Gastroesophageal sphincter (tissue), 4 donors: ENCODE measurements around the gene POMT1. TPM values are rescaled to one million over a fixed set of nuclear protein-coding genes. Genes with fewer than 3 reads are reported as not detected.

Experiments used
- ATAC-seq: fragments of 150-250 bp; one replicate; pipeline ENCODE4 v1.9.1; 2016; ENCODE audit warnings: mild to moderate bottlenecking, moderate library complexity
- H3K27ac ChIP-seq, 4 donors: fragments of 200-600 bp; sonication (generic) in 3 of 4; 1 replicate in 3 of 4; 2 replicates in 1 of 4; pipeline ENCODE4 v1.5.1; 2016 to 2019
- H3K27me3 ChIP-seq: fragments of 200-600 bp; sonication (generic); one replicate; pipeline ENCODE4 v1.5.1; 2019
- H3K36me3 ChIP-seq, 2 donors: fragments of 200-600 bp; sonication (generic); one replicate each; pipeline ENCODE4 v1.5.1; 2019; ENCODE audit warnings: control low read depth in 1 of 2
- H3K4me1 ChIP-seq, 3 donors: fragments of 200-600 bp; sonication (generic); 1 replicate in 2 of 3; 2 replicates in 1 of 3; pipeline ENCODE4 v1.5.1; 2016 to 2019; ENCODE audit warnings: control low read depth in 2 of 3
- H3K4me3 ChIP-seq, 2 donors: fragments of 200-600 bp; sonication (generic); one replicate each; pipeline ENCODE4 v1.5.1; 2019; ENCODE audit warnings: mild to moderate bottlenecking in 1 of 2, moderate library complexity in 1 of 2
- H3K9me3 ChIP-seq, 3 donors: fragments of 200-600 bp; sonication (generic); one replicate each; pipeline ENCODE4 v1.5.1; 2017 to 2019; ENCODE audit warnings: control low read depth in 2 of 3
- EP300 ChIP-seq: sonication (generic); formaldehyde crosslinking; IDR thresholded peaks from one replicate; pipeline ENCODE4 v1.6.1; 2017; ENCODE audit warnings: antibody characterized with exemption, mild to moderate bottlenecking
- POLR2A ChIP-seq, 2 donors: fragments of 450-650 bp; IDR thresholded peaks; one replicate each; pipeline ENCODE4 v1.6.1; 2017; ENCODE audit warnings: antibody characterized with exemption in 2 of 2, mild to moderate bottlenecking in 2 of 2, moderate library complexity in 1 of 2
- POLR2AphosphoS5 ChIP-seq: sonication (generic); formaldehyde crosslinking; IDR thresholded peaks from one replicate; pipeline ENCODE4 v1.6.1; 2017; ENCODE audit warnings: antibody characterized with exemption
- WGBS, 2 donors: methylation state at CpG; one replicate each; pipeline ENCODE4 v1.1.5; 2018; ENCODE audit warnings: low coverage in 1 of 2; 5-methylcytosine and 5-hydroxymethylcytosine counted together
- total RNA-seq, 4 donors: library from RNA; depleted of rRNA; stranded (reverse); fragments of >200 nt; gene quantifications; one replicate each; pipeline ENCODE4 v1.1.0, GENCODE V29; 2016
- TF ChIP-seq, protein P1 (sequence below), 4 experiments: fragments of 200-600 bp in 2 of 4; fragments of 450-650 bp in 2 of 4; sonication (generic) in 1 of 4; IDR thresholded peaks; one replicate each; pipeline ENCODE4 v1.5.1; 2017 to 2019; ENCODE audit warnings: antibody characterized with exemption in 4 of 4, mild to moderate bottlenecking in 2 of 4, moderate library complexity in 2 of 4

The POMT1 gene
- total RNA-seq, 4 donors from 2014 or later, result 19.9 to 39.7 (median 26.6) TPM

DNA sequence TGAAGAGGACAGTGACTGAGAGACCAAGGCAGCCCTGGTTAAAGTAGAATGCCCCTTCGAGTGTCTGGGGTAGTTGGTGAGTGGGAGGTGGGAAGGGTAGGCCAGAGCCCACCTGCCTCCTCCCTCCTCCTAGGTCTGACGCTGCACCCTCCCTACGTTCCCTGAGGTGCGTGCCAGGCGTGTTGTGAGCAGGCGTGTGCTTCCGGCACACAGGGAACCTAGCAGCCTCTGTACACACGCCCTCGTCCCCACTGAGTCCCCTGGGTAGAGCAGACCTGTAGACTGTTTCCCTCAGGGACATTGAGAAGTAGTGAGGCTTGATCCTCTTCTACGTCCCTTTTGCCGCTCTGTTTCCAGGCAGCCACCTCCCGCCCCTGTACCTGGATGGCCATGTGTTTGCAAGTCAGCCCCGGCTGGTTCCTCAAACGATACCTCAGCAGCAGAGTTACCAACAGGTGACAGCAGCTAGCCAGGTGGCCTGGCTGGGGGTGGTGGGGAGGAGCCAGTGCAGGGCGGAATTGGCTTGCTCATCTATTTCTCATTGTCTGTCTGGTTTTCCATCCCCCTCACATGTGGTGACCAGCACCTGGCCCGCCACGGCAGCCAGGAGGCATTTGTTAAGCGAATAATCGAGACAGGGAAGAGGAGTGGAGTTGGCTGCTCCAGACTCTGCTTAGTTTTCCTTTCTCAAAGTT is 16.8 kb upstream of the POMT1 start:
- Histone ChIP-seq H3K36me3 (peaks cover 0 to 97% of the 10 kb centered on the region in 2 donors), H3K27me3 (no peaks in the 10 kb centered on the region), H3K27ac (peak overlapping the region; percentile 6 to 89 (median 84)), H3K4me3 (no peak overlapping the region), H3K4me1 (peaks cover 4 to 65% (median 15%) of the 10 kb centered on the region in 3 donors), H3K9me3 (no peaks in the 10 kb centered on the region)
- 83 to 88% methylated on average over 3 to 6 of the region's 19 CpGs for WGBS, 2 donors
- no peak for TF ChIP-seq EP300
- no peak for TF ChIP-seq POLR2A (IDR thresholded peaks at IDR 0.05)
- TF ChIP-seq, protein P1, sequence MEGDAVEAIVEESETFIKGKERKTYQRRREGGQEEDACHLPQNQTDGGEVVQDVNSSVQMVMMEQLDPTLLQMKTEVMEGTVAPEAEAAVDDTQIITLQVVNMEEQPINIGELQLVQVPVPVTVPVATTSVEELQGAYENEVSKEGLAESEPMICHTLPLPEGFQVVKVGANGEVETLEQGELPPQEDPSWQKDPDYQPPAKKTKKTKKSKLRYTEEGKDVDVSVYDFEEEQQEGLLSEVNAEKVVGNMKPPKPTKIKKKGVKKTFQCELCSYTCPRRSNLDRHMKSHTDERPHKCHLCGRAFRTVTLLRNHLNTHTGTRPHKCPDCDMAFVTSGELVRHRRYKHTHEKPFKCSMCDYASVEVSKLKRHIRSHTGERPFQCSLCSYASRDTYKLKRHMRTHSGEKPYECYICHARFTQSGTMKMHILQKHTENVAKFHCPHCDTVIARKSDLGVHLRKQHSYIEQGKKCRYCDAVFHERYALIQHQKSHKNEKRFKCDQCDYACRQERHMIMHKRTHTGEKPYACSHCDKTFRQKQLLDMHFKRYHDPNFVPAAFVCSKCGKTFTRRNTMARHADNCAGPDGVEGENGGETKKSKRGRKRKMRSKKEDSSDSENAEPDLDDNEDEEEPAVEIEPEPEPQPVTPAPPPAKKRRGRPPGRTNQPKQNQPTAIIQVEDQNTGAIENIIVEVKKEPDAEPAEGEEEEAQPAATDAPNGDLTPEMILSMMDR (IDR thresholded peaks at IDR 0.05), result no peak
- ATAC-seq, result no peak

DNA sequence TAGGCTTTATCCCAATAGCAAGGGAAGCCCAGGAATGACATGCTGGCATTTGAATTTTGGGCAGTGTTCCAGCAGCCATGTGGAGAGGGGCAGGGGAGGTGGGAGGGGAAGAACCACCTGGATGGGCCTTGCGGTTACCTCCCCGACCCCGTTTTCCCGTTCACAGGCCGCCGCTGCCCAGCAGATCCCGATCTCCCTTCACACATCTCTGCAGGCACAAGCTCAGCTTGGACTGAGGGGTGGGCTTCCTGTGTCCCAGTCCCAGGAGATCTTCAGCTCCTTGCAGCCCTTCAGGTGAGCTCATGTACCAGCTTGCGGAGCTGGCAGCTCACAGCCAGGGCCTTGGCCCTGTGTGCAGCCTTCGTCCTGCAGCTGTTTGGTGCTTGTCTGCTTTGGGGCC is 15.7 kb upstream of the POMT1 start:
- peaks cover 0 to 100% of the 10 kb centered on the region in 2 donors for H3K36me3 ChIP-seq
- H3K27ac ChIP-seq, result peak overlapping the region in 3 of 4 donors; percentile 20 to 86 (median 82)
- WGBS, 2 donors, result 83% methylated on average over 7 of the region's 9 CpGs; no CpG with 5 or more reads in 1 of the 2 donors
- H3K4me3 ChIP-seq, result no peak overlapping the region
- TF ChIP-seq POLR2A (IDR thresholded peaks at IDR 0.05) (no peak), POLR2AphosphoS5 (no peak), EP300 (no peak)
- TF ChIP-seq, protein P1 (IDR thresholded peaks at IDR 0.05), result no peak
- no peak for ATAC-seq
- H3K27me3 ChIP-seq, result no peaks in the 10 kb centered on the region
- H3K9me3 ChIP-seq, result no peaks in the 10 kb centered on the region
- peaks cover 4 to 57% (median 15%) of the 10 kb centered on the region in 3 donors for H3K4me1 ChIP-seq

DNA sequence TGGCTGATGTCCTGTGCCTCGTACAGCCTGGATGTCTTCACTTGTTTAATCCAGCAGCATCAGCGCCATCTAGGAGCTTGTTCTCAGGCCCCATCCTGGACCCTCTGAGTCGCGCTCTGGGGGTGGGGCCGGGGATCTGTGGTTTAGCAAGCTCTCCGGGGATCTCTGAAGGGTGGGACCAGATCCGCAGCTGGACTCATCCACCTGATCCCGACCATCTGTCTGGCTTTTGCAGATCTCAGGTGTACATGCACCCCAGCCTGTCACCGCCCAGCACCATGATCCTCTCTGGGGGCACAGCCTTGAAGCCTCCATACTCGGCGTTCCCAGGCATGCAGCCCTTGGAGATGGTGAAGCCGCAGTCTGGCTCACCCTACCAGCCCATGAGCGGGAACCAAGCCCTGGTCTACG is 15.1 kb upstream of the POMT1 start:
- Histone ChIP-seq H3K36me3 (peaks cover 0 to 100% of the 10 kb centered on the region in 2 donors), H3K4me1 (peaks cover 4 to 50% (median 12%) of the 10 kb centered on the region in 3 donors), H3K9me3 (no peaks in the 10 kb centered on the region), H3K27ac (peak overlapping the region in 2 of 4 donors; percentile 82 to 86), H3K4me3 (no peak overlapping the region), H3K27me3 (no peaks in the 10 kb centered on the region)
- no peak for ATAC-seq
- TF ChIP-seq, protein P1 (IDR thresholded peaks at IDR 0.05), result no peak
- TF ChIP-seq POLR2AphosphoS5 (no peak), POLR2A (IDR thresholded peaks at IDR 0.05) (no peak), EP300 (no peak)
- WGBS, 2 donors, result 81 to 93% methylated on average over 2 to 5 of the region's 14 CpGs

DNA sequence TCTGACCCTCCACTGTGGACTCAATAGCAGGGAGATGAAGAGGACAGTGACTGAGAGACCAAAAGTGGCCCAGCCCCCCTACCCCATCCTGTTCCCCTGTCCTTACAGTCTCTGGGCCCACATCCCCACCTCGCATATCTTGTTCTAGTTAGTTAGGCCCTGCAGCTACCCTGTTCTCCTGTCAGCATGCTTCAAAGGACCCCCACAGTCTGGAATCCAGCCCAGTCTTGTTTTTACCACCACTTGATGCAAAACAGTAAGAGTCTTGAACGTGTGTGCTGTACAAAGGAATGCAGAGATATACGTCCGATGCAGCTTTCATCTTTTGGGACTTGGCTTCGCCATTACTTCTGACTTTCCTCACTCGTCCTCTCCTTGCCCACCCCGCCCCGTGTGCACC is 12.2 kb upstream of the POMT1 start:
- Histone ChIP-seq H3K36me3 (peaks cover 0 to 100% of the 10 kb centered on the region in 2 donors), H3K27me3 (no peaks in the 10 kb centered on the region), H3K9me3 (no peaks in the 10 kb centered on the region), H3K4me3 (no peak overlapping the region), H3K27ac (no peak overlapping the region), H3K4me1 (peaks cover 0 to 22% (median 0%) of the 10 kb centered on the region in 3 donors)
- no peak for ATAC-seq
- WGBS, 2 donors, result 28 to 69% methylated on average over 3 to 8 of the region's 8 CpGs
- TF ChIP-seq EP300 (no peak), POLR2A (IDR thresholded peaks at IDR 0.05) (no peak), POLR2AphosphoS5 (no peak)
- TF ChIP-seq, protein P1 (IDR thresholded peaks at IDR 0.05), result no peak
